ENCODE data around the gene DMAC2.
"Not testable (repeated sequence)": the region's sequence is repeated elsewhere in the genome, so short reads cannot be mapped to it uniquely, and the experiment has no call there.

DMAC2 gene

GRCh38 chr19:41422456-41422855, 17.3 kb downstream of the DMAC2 start:
- DNase-seq (ENCODE audit: low spot score) = no peak

DNA sequence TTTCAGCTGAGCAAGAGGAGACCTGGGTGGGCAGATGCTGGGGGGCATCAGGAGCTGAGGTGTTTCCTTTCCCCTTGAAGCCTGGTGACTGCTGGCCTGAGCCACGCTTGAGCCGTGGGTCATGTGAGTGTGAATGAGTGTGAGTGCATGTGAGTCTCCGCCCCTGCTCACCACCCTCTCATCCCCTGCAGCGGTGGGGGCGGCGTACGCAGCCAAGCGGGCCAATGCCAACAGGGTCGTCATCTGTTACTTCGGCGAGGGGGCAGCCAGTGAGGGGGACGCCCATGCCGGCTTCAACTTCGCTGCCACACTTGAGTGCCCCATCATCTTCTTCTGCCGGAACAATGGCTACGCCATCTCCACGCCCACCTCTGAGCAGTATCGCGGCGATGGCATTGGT, 17.7 kb downstream of the DMAC2 start:
- no peak for DNase-seq (ENCODE audit: low spot score)

DNA sequence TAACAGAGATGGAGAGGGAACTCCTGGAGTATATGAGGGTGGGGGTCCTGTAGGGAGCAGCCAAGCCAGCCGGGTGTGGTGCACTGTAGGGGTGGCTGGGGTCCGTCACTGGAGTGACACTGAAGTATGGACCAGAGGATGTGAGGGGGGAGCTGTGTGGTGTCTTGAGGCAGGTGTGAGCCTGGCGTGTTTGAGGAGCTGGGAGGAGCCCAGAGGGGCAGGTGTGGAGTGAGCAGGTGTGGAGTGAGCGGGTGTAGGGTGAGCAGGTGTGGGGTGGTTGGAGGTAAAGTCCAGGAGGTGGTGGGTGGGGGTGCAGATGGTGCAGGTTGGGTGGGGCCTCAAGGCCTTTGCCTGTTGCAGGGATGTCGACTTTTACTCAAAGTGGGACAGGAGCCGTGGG, 18.4 kb downstream of the DMAC2 start:
- DNase-seq (ENCODE audit: low spot score) = no peak

- DNase-seq (ENCODE audit: low spot score) = no peak
These were observed 19.4 kb downstream of the DMAC2 start for GRCh38 chr19:41420101-41420880.

- DNase-seq (ENCODE audit: low spot score) = no peak
These were observed 23.5 kb downstream of the DMAC2 start for GRCh38 chr19:41416194-41416674.

DNA sequence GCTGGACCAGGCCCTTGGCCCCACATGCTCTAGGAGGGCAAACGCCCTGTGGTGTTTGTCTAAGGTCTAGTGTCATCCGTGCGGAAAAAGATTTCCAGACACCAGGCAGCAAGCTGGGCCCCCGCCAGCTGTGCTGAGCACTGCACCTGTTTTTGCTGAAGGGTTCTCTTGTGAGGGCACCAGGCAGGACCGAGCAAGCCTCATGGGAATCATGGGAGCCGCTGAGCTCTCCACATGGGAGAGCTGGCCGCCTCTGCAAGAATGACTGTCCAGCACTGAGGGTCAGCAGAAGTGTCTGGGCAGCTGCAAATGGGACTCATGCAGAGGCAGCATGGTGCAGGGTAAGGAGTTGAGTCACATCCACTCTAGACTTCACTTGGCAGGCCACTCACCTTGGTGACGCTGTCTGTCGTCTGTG, 24.5 kb downstream of the DMAC2 start:
- DNase-seq (ENCODE audit: low spot score) = no peak

GRCh38 chr19:41414461-41414860, 25.3 kb downstream of the DMAC2 start:
- DNase-seq (ENCODE audit: low spot score) = no peak

GRCh38 chr19:41413947-41414346, 25.8 kb downstream of the DMAC2 start:
- no peak for DNase-seq (ENCODE audit: low spot score)

DNA sequence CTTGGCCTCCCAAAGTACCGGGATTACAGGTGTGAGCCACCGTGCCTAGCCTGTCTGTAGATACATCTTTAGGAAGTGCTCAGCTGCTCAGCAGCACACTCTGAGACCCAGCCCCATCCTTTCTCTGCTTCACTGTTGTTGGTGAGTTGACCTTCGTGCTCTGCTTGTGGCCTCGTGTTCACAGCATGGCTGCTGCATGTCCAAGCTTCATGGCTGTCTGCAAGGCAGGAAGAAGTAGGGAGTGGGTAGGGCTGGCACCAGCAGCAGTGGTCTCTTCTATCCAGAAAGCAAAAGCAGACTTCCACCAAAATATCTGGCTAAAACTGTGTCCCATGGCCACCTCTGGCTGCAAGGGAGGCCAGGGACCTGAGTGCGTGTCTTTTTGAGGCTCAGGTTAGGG, 26.8 kb downstream of the DMAC2 start:
- DNase-seq (ENCODE audit: low spot score) = no peak

GRCh38 chr19:41411968-41412265, 27.8 kb downstream of the DMAC2 start:
- DNase-seq (ENCODE audit: low spot score) = no peak

DNA sequence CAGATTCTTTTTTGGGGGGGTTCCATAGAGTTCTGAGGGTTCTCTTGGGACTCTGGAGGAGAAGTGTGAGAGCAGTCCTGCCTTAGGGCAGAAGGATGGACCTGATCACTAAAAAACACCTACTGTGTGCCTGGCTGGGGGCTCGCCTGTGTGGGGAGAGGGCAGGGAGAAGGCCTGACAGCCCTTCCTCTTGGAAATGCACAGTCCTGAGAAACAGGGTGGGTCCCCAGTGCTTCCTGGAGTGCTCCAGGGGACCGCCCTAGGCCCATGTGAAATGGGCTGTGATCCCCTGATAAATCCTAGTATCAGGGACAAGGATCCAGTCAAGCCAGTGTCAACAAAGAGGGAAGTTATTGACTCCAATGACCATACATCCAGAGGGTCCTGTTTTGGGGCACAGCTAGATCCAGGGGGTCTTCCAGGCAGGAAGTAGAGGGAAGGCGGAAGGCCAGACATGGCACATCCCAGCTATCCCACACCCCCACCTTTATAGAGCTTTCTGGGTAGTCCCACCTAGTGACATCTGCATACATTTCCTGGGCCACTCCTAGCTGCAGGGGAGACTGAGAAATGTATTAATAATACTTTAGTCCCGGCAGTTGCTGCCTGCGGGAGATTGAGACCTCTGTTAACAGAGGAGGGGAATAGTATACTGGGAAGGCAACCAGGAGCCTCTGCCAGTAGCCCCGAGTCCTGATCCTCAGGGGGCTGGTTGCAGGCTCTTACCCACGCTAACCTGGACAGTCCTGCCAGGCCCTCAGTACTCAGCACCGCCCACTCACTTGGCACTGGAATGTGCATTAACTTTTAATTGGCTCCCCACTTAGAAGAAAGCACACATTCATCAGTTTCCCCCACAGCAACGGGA, 28.4 kb downstream of the DMAC2 start:
- no peak for DNase-seq (ENCODE audit: low spot score)

GRCh38 chr19:41410336-41411054, 29.2 kb downstream of the DMAC2 start:
- DNase-seq (ENCODE audit: low spot score) = no peak

- no peak for DNase-seq (ENCODE audit: low spot score)
These were observed 30.4 kb downstream of the DMAC2 start for GRCh38 chr19:41409288-41409687.

- DNase-seq (ENCODE audit: low spot score) = not testable (repeated sequence)
These were observed 30.9 kb downstream of the DMAC2 start for GRCh38 chr19:41408846-41409245.

DNA sequence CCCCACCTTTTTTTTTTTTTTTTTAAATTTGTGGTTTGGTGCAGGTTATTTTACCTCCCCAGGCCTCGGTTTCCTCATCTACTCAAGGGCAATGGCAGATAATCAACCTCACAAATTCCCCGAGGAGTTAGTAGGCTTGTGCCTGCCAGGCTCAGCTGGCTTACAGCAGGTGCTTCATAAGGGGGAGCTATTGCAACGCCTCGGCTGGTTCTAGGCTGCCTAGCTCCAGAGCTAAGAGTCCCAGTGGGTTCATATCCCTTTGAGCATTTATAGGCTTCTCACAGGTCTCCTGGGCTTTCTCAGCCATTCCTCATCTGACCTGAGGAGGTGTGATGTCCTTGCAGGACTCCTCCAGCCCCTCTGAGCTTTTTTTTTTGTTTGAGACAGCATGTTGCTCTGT, 31.5 kb downstream of the DMAC2 start:
- DNase-seq (ENCODE audit: low spot score) = no peak

- DNase-seq (ENCODE audit: low spot score) = no peak
These were observed 32.4 kb downstream of the DMAC2 start for GRCh38 chr19:41407271-41407670.

- DNase-seq (ENCODE audit: low spot score) = no peak
These were observed 33.9 kb downstream of the DMAC2 start for GRCh38 chr19:41405776-41406175.

- no peak for DNase-seq (ENCODE audit: low spot score)
These were observed 36.3 kb downstream of the DMAC2 start for GRCh38 chr19:41403181-41403970.

DNA sequence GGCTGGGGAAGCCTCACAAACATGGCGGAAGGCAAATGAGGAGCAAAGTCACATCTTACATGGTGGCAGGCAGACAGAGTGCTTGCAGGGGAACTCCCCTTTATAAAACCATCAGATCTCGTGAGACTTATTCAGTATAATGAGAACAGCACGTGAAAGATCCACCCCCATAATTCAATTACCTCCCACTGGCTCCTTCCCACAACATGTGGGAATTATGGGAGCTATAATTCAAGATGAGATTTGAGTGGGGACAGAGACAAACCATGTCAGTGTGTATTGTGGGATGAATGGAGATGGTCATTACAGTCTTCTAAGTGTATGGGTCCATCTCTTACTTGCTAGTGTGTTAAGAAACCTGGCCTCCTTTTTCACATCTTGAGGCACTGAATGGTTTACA, 37.7 kb downstream of the DMAC2 start:
- no peak for DNase-seq (ENCODE audit: low spot score)

- DNase-seq (ENCODE audit: low spot score) = no peak
These were observed 38.2 kb downstream of the DMAC2 start for GRCh38 chr19:41401483-41401882.

DNA sequence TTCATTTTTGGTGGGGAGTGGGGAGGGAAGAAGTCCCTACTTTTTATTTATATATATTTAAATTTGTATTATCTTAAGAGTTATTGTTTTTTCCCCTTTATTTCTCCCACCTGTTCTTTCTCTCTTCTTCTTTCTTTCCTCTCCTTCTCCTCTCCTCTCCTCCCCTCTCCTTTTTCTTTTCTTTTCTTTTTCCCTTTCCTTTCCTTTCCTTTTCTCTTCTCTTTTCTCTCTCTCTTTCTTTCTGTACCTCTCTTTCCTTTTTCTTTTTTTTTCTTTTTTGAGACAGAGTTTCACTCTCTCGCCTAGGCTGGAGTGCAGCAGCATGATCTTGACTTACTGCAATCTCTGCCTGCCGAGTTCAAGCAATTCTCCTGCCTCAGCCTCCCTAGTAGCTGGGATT, 40.2 kb downstream of the DMAC2 start:
- DNase-seq (ENCODE audit: low spot score) = no peak

GRCh38 chr19:41399091-41399490, 40.6 kb downstream of the DMAC2 start:
- no peak for DNase-seq (ENCODE audit: low spot score)

Measured in CD4-positive, alpha-beta T cell treated with Interleukin-6 at 100 ng/mL for 8 hours (primary cell).